Neuronal stem cell (in vitro differentiated cells): ENCODE measurements around the gene ACSS2.

Source experiments
- DNase-seq: peaks from one replicate; pipeline ENCODE4 v3.0.0-alpha.2; 2013; ENCODE audit warnings: low spot score
- H2AFZ ChIP-seq: one replicate; pipeline ENCODE4 v1.6.1; 2013; ENCODE audit warnings: mild to moderate bottlenecking, low read length, inconsistent platforms
- H2AK5ac ChIP-seq: 2 replicates; pipeline ENCODE4 v1.6.1; 2013; ENCODE audit warnings: low read depth, mild to moderate bottlenecking, inconsistent platforms, low read length, moderate library complexity, mixed read lengths
- H2BK120ac ChIP-seq: 2 replicates; pipeline ENCODE4 v1.6.1; 2013; ENCODE audit warnings: low read depth, mild to moderate bottlenecking, inconsistent platforms, low read length, moderate library complexity, mixed read lengths
- H2BK12ac ChIP-seq: one replicate; pipeline ENCODE4 v1.6.1; 2013; ENCODE audit warnings: low read length, inconsistent platforms
- H2BK15ac ChIP-seq: 2 replicates; pipeline ENCODE4 v1.6.1; 2013; ENCODE audit warnings: mild to moderate bottlenecking, low read length, inconsistent platforms, mixed read lengths
- H2BK5ac ChIP-seq: one replicate; pipeline ENCODE4 v1.6.1; 2013; ENCODE audit warnings: inconsistent platforms, mild to moderate bottlenecking, low read length, moderate library complexity
- H3K14ac ChIP-seq: one replicate; pipeline ENCODE4 v1.6.1; 2013; ENCODE audit warnings: low read length, inconsistent platforms
- H3K18ac ChIP-seq: 2 replicates; pipeline ENCODE4 v1.6.1; 2013; ENCODE audit warnings: low read length, inconsistent platforms
- H3K23ac ChIP-seq: 2 replicates; pipeline ENCODE4 v1.6.1; 2013; ENCODE audit warnings: low read depth, mild to moderate bottlenecking, mixed read lengths, low read length, inconsistent platforms; ENCODE audit not compliant: poor library complexity
- H3K27ac ChIP-seq: replicated peaks from 3 replicates; pipeline ENCODE4 v1.5.1; 2013; ENCODE audit warnings: low read length, inconsistent platforms
- H3K27me3 ChIP-seq, 3 experiments: 2 replicates each; pipeline ENCODE4 v1.6.1; 2013; ENCODE audit warnings: low read length in 3 of 3, mild to moderate bottlenecking in 2 of 3, inconsistent platforms in 1 of 3, low read depth in 1 of 3, mixed read lengths in 1 of 3, moderate library complexity in 1 of 3; ENCODE audit not compliant: control insufficient read depth in 3 of 3, insufficient read depth in 3 of 3
- H3K36me3 ChIP-seq, 2 donors: replicated peaks in 1 of 2; 2 replicates each; pipeline ENCODE4 v1.6.1; 2013; ENCODE audit warnings: low read length in 2 of 2; ENCODE audit not compliant: control insufficient read depth in 2 of 2, insufficient read depth in 2 of 2
- H3K4ac ChIP-seq: 2 replicates; pipeline ENCODE4 v1.6.1; 2013; ENCODE audit warnings: inconsistent platforms, mild to moderate bottlenecking, low read length, moderate library complexity
- H3K4me1 ChIP-seq, 2 donors: 1 replicate in 1 of 2; 2 replicates in 1 of 2; pipeline ENCODE4 v1.6.1; 2013; ENCODE audit warnings: low read length in 2 of 2, low read depth in 1 of 2; ENCODE audit not compliant: control insufficient read depth in 2 of 2, insufficient read depth in 1 of 2
- H3K4me2 ChIP-seq: one replicate; pipeline ENCODE4 v1.6.1; 2013; ENCODE audit warnings: mild to moderate bottlenecking, low read length, inconsistent platforms; ENCODE audit not compliant: insufficient read depth, poor library complexity, severe bottlenecking
- H3K4me3 ChIP-seq, 2 donors: 2 replicates each; pipeline ENCODE4 v1.5.1; 2013; ENCODE audit warnings: low read length in 2 of 2, mild to moderate bottlenecking in 2 of 2, inconsistent platforms in 1 of 2, moderate library complexity in 1 of 2
- H3K79me1 ChIP-seq: one replicate; pipeline ENCODE4 v1.6.1; 2013; ENCODE audit warnings: low read depth, mild to moderate bottlenecking, inconsistent platforms, low read length, moderate library complexity
- H3K9ac ChIP-seq: one replicate; pipeline ENCODE4 v1.6.1; 2013; ENCODE audit warnings: mild to moderate bottlenecking, low read depth, low read length, inconsistent platforms; ENCODE audit not compliant: poor library complexity
- H3K9me3 ChIP-seq, 2 donors: replicated peaks in 1 of 2; 2 replicates each; pipeline versions ENCODE3 to v1.6.1; 2013; ENCODE audit warnings: low read length in 2 of 2, mild to moderate bottlenecking in 2 of 2, inconsistent platforms in 1 of 2, low read depth in 1 of 2, mixed read lengths in 1 of 2, moderate library complexity in 1 of 2; ENCODE audit not compliant: control insufficient read depth in 2 of 2, insufficient read depth in 1 of 2
- H4K8ac ChIP-seq: one replicate; pipeline ENCODE4 v1.6.1; 2013; ENCODE audit warnings: low read depth, mild to moderate bottlenecking, inconsistent platforms, low read length, moderate library complexity
- H4K91ac ChIP-seq: one replicate; pipeline ENCODE4 v1.6.1; 2013; ENCODE audit warnings: low read length, low read depth, mild to moderate bottlenecking, inconsistent platforms; ENCODE audit not compliant: poor library complexity
- WGBS, 2 donors: extraction: QIAGEN DNeasy Blood & Tissue Kit; methylation state at CpG; one replicate each; pipeline ENCODE4 v1.1.7; 2013; ENCODE audit warnings: missing lambda C conversion rate in 2 of 2, mixed read lengths in 1 of 2; ENCODE audit not compliant: insufficient read length in 2 of 2, insufficient replicate concordance in 1 of 2; ENCODE audit errors: extremely low coverage in 2 of 2; 5-methylcytosine and 5-hydroxymethylcytosine counted together

Gene ACSS2

GRCh38 chr20:34886122-34886521 is 9.7 kb downstream of the ACSS2 start:
- WGBS, 2 donors = no CpG with 5 or more reads among the region's 3 CpGs
- no peak overlapping the region for H3K23ac ChIP-seq
- H3K36me3 ChIP-seq = peaks cover 3 to 36% of the 10 kb centered on the region in 2 donors
- no peak overlapping the region for H2AFZ ChIP-seq
- no peak for DNase-seq
- no peak overlapping the region for H3K4me3 ChIP-seq
- no peak overlapping the region for H3K4ac ChIP-seq
- H3K4me2 ChIP-seq = no peak overlapping the region
- H3K27me3 ChIP-seq = no peaks in the 10 kb centered on the region
- no peak overlapping the region for H2AK5ac ChIP-seq
- no peak overlapping the region for H2BK12ac ChIP-seq
- H4K8ac ChIP-seq = no peak overlapping the region
- no peaks in the 10 kb centered on the region for H3K9me3 ChIP-seq
- no peak overlapping the region for H3K9ac ChIP-seq
- no peak overlapping the region for H3K27ac ChIP-seq
- H2BK15ac ChIP-seq = no peak overlapping the region
- H3K79me1 ChIP-seq = no peaks in the 10 kb centered on the region
- no peak overlapping the region for H2BK5ac ChIP-seq
- H3K4me1 ChIP-seq = no peaks in the 10 kb centered on the region
- no peak overlapping the region for H4K91ac ChIP-seq
- H3K18ac ChIP-seq = no peak overlapping the region
- H3K14ac ChIP-seq = no peak overlapping the region
- H2BK120ac ChIP-seq = no peak overlapping the region

- H3K36me3 ChIP-seq = peaks cover 3 to 36% of the 10 kb centered on the region in 2 donors
Measured at GRCh38 chr20:34887023-34887422, 10.6 kb downstream of the ACSS2 start.

GRCh38 chr20:34888468-34888867 is 12.1 kb downstream of the ACSS2 start:
- Histone ChIP-seq H3K4me2 (no peak overlapping the region), H2AFZ (no peak overlapping the region), H2BK12ac (no peak overlapping the region), H3K27ac (no peak overlapping the region), H2AK5ac (no peak overlapping the region), H3K4ac (no peak overlapping the region), H3K4me3 (no peak overlapping the region), H2BK15ac (no peak overlapping the region), H2BK5ac (no peak overlapping the region), H3K4me1 (no peaks in the 10 kb centered on the region), H2BK120ac (no peak overlapping the region), H3K9me3 (no peaks in the 10 kb centered on the region), H3K23ac (no peak overlapping the region), H3K14ac (no peak overlapping the region), H3K9ac (no peak overlapping the region), H3K27me3 (no peaks in the 10 kb centered on the region), H3K18ac (no peak overlapping the region), H3K36me3 (peaks cover 3 to 26% of the 10 kb centered on the region in 2 donors), H3K79me1 (no peaks in the 10 kb centered on the region), H4K91ac (no peak overlapping the region), H4K8ac (no peak overlapping the region)
- no peak for DNase-seq
- no CpG with 5 or more reads among the region's 1 CpG for WGBS, 2 donors

More at GRCh38 chr20:34887023-34887422, 10.6 kb downstream of the ACSS2 start:
- Histone ChIP-seq H2BK12ac (no peak overlapping the region), H2BK5ac (no peak overlapping the region), H3K4me2 (no peak overlapping the region), H2AK5ac (no peak overlapping the region), H3K23ac (no peak overlapping the region), H2AFZ (no peak overlapping the region), H3K4me1 (no peaks in the 10 kb centered on the region), H4K8ac (no peak overlapping the region), H3K27me3 (no peaks in the 10 kb centered on the region), H3K18ac (no peak overlapping the region), H2BK15ac (no peak overlapping the region), H3K14ac (no peak overlapping the region), H3K9ac (no peak overlapping the region), H2BK120ac (no peak overlapping the region), H3K4me3 (no peak overlapping the region), H3K4ac (no peak overlapping the region), H3K27ac (no peak overlapping the region), H3K79me1 (no peaks in the 10 kb centered on the region), H3K9me3 (no peaks in the 10 kb centered on the region), H4K91ac (no peak overlapping the region)
- no CpG with 5 or more reads among the region's 3 CpGs for WGBS, 2 donors
- DNase-seq = no peak

- no peaks in the 10 kb centered on the region for H3K27me3 ChIP-seq
- no peak overlapping the region for H3K14ac ChIP-seq
- H3K4ac ChIP-seq = no peak overlapping the region
- H3K4me3 ChIP-seq = no peak overlapping the region
- no peaks in the 10 kb centered on the region for H3K4me1 ChIP-seq
- H3K27ac ChIP-seq = no peak overlapping the region
- H4K8ac ChIP-seq = no peak overlapping the region
- H3K36me3 ChIP-seq = peaks cover 0 to 3% of the 10 kb centered on the region in 2 donors
- H3K9ac ChIP-seq = no peak overlapping the region
- no peak overlapping the region for H3K23ac ChIP-seq
- H2AK5ac ChIP-seq = no peak overlapping the region
- WGBS, 2 donors = no CpG with 5 or more reads among the region's 2 CpGs
- H2BK5ac ChIP-seq = no peak overlapping the region
- no peak overlapping the region for H2BK12ac ChIP-seq
- H3K18ac ChIP-seq = no peak overlapping the region
- H4K91ac ChIP-seq = no peak overlapping the region
- no peak overlapping the region for H2BK120ac ChIP-seq
- no peaks in the 10 kb centered on the region for H3K9me3 ChIP-seq
- H2BK15ac ChIP-seq = no peak overlapping the region
- H2AFZ ChIP-seq = no peak overlapping the region
- H3K4me2 ChIP-seq = no peak overlapping the region
- H3K79me1 ChIP-seq = no peaks in the 10 kb centered on the region
- DNase-seq = no peak
Measured at GRCh38 chr20:34891166-34892062, 15.0 kb downstream of the ACSS2 start.
